Calu3 (cell line): Measurements from ENCODE around the gene NCEH1. TPM values are rescaled to one million over a fixed set of nuclear protein-coding genes. Genes with fewer than 3 reads are reported as not detected.

Experiments used
- BruUV-seq: library from RNA; stranded (reverse); fragments of 400-500 nt; replicated peaks from 2 replicates; lab custom pipeline; 2021; lab: Mats Ljungman, UMichigan
- CTCF ChIA-PET: fragments of 300-600 bp; sonication (Branson Sonifier 250); formaldehyde crosslinking; loops from one replicate; lab custom pipeline; 2022; ENCODE audit warnings: antibody characterized with exemption; lab: Charles Lee
- DNase-seq: peaks from one replicate; pipeline ENCODE4 v3.0.0; 2022
- H3K27ac Mint-ChIP-seq: one replicate; pipeline ENCODE4 v1.8.0; 2022; ENCODE audit warnings: mixed read lengths; ENCODE audit not compliant: unreplicated experiment
- H3K27me3 Mint-ChIP-seq: one replicate; pipeline ENCODE4 v1.8.0; 2022; ENCODE audit warnings: mixed read lengths; ENCODE audit not compliant: unreplicated experiment
- H3K36me3 Mint-ChIP-seq: one replicate; pipeline ENCODE4 v1.8.0; 2022; ENCODE audit warnings: mild to moderate bottlenecking, moderate library complexity, mixed read lengths; ENCODE audit not compliant: insufficient read depth, unreplicated experiment
- H3K4me1 Mint-ChIP-seq: one replicate; pipeline ENCODE4 v1.8.0; 2022; ENCODE audit warnings: mild to moderate bottlenecking, low read depth, mixed read lengths; ENCODE audit not compliant: unreplicated experiment
- H3K4me3 Mint-ChIP-seq: one replicate; pipeline ENCODE4 v1.8.0; 2022; ENCODE audit warnings: mild to moderate bottlenecking, low read depth, moderate library complexity, mixed read lengths; ENCODE audit not compliant: unreplicated experiment
- H3K9me3 Mint-ChIP-seq: one replicate; pipeline ENCODE4 v1.8.0; 2022; ENCODE audit warnings: low read depth, mixed read lengths; ENCODE audit not compliant: unreplicated experiment
- intact Hi-C: fragments of 100-400 bp; cut with micrococcal nuclease; formaldehyde crosslinking; loops from one replicate; pipeline ENCODE4 v1.10.0; 2022; ENCODE audit not compliant: unreplicated experiment
- total RNA-seq: library from RNA; stranded (reverse); gene quantifications from 2 replicates; pipeline ENCODE4 v1.2.3, GENCODE V29; 2022
- TF ChIP-seq, protein P1 (sequence below): fragments of 200-600 bp; IDR thresholded peaks from one replicate; pipeline ENCODE4 v1.8.0; 2022; ENCODE audit warnings: antibody characterized with exemption; ENCODE audit not compliant: unreplicated experiment

The NCEH1 gene
- total RNA-seq, 1 experiment from 2014 or later = 163 TPM

DNA sequence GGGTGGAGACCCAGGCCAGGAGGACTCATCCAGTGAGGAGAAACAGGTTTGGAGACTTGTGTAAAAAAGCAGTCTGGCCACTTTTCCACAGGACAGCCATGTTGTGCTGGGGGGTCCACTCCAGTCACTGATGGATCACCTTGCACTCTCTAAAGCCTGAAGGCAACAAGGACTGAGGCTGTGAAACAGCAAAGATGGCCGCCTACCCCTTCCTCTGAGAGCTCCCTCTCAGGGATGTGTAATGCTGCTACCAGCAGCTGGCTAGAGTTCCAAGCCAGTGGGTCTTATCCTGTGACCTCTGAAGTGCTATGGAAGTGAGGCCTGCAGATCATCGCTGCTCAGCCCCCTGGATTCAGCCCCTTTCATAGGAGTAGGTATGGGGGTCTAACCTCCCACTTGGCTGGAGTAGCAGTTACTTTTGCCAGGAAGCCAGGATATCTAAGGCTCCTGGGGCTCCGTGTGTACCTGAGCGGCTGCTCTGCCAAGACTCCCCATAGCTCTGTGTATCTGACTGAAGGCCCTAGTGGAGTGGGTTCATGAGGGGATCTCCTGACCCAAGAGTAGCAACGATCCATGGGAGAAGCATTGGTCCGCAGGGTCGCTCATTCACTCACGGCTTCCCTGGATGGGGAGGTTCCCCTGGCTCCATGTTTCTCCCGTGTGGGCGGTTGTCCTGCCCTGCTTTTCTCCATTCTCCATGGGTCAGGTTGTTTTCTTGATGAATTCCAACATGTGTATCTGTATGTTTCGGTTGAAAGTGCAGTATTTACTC, 117.8 kb downstream of the NCEH1 start:
- no peaks in the 10 kb centered on the region for H3K27me3 Mint-ChIP-seq
- intact Hi-C loops = no loop called here
- peak overlapping the region; percentile 95 for H3K27ac Mint-ChIP-seq
- CTCF ChIA-PET = interaction anchor here (0.7 kb wide), 2 partner anchors 486 to 989 kb away, joined by 3 to 4 read pairs; no protein-coding TSS in a partner anchor
- TF ChIP-seq, protein P1, sequence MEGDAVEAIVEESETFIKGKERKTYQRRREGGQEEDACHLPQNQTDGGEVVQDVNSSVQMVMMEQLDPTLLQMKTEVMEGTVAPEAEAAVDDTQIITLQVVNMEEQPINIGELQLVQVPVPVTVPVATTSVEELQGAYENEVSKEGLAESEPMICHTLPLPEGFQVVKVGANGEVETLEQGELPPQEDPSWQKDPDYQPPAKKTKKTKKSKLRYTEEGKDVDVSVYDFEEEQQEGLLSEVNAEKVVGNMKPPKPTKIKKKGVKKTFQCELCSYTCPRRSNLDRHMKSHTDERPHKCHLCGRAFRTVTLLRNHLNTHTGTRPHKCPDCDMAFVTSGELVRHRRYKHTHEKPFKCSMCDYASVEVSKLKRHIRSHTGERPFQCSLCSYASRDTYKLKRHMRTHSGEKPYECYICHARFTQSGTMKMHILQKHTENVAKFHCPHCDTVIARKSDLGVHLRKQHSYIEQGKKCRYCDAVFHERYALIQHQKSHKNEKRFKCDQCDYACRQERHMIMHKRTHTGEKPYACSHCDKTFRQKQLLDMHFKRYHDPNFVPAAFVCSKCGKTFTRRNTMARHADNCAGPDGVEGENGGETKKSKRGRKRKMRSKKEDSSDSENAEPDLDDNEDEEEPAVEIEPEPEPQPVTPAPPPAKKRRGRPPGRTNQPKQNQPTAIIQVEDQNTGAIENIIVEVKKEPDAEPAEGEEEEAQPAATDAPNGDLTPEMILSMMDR = no peak
- no peak for DNase-seq
- H3K9me3 Mint-ChIP-seq = peaks cover 8% of the 10 kb centered on the region
- H3K36me3 Mint-ChIP-seq = peaks cover 26% of the 10 kb centered on the region
- no peak overlapping the region for H3K4me3 Mint-ChIP-seq
- H3K4me1 Mint-ChIP-seq = peaks cover 58% of the 10 kb centered on the region
- BruUV-seq = no TSS peak

DNA sequence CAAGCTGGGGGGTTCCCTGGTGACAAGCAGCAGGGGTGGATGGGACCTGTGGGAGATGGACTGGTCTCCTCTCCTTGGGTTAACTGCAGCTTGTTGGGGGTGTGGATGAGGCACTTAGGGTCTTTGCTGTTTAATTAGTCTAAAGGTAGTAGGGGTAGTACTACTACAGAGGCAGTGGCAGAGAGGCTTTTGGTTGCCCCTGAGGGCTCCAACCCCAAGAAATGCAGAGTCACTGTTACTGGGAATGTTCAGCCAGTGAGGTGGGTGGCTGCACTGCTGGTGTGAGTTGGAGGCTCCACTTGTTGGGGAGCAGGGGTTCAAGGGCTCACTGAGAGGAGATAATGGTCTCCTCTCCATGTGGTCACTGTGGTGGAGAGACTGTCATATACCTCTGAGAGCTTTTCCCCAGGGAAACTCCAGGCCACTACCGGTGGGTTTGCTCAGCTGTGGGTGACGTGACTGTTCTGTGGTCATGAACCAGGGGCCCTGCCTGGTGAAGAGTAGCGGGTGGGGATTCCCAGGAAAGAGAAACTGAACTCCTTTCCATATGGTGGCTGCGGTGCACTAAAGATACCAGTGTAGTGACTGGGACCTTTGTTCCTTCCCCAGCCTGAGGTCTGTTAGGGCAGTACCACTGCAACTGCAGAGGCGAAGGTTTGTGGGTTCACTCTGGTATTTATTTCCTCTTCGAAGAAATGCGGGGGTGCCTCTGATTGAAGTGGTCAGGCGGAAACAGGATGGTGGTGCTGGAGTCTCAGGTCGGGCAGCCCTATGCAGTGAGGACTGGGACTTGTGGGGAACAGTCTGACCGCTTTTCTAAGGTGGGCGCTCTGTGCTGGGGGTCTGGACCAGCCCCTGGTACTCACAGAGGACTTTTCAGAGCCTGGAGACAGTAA, 118.7 kb downstream of the NCEH1 start:
- TF ChIP-seq, protein P1 = no peak
- Mint-ChIP-seq H3K36me3 (peaks cover 26% of the 10 kb centered on the region), H3K4me3 (no peak overlapping the region), H3K9me3 (peaks cover 8% of the 10 kb centered on the region), H3K4me1 (peaks cover 50% of the 10 kb centered on the region), H3K27ac (no peak overlapping the region), H3K27me3 (no peaks in the 10 kb centered on the region)
- DNase-seq = no peak
- BruUV-seq = no TSS peak
- CTCF ChIA-PET = no interaction called here
- intact Hi-C loops = no loop called here

DNA sequence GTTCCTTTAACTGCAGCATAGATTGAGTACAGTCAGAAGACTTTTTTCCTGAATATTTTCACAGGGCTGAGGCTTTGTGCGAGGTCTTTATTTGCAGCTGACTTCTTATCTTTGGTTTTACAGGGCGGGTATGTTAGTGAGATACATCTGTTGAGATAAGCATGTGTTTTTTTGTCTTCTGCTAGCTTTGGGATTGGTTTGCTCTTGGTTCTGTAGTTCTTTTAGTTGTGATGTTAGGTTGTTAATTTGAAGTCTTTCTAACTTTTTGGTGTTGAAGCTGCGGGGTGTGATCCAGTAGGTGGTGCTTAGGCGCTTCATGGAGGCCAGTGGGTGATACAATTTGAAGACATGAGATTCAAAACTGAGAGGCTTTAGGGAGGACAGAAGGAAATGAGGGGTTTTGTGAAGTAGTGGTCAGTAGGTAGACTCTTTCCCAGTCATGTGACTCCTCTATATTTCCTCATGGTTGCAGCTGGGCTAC, 119.7 kb downstream of the NCEH1 start:
- Mint-ChIP-seq H3K27ac (no peak overlapping the region), H3K4me3 (no peak overlapping the region), H3K9me3 (peaks cover 8% of the 10 kb centered on the region), H3K4me1 (peaks cover 40% of the 10 kb centered on the region), H3K36me3 (peaks cover 21% of the 10 kb centered on the region), H3K27me3 (no peaks in the 10 kb centered on the region)
- intact Hi-C loops = no loop called here
- CTCF ChIA-PET = no interaction called here
- no TSS peak for BruUV-seq
- DNase-seq = no peak
- TF ChIP-seq, protein P1 = no peak

DNA sequence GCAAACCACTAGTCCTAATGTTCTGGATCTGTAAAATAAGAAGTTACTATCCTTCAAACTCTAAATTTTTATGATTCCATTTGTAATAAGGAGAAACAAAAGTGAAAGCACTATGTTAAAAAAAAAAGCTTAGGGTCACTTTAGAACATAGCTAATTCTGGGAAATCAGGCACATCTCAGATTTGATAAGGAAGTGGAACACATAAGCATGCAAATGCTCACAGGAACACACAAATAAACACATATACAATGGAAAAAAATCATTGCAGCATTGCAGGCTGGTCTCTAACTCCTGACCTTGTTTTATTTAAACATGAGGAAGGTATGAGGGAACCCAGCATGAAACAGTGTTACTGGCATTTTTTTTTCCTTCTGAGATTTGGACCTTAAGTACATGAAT, 124.4 kb downstream of the NCEH1 start:
- CTCF ChIA-PET = interaction anchor here (0.7 to 1.7 kb wide), 3 partner anchors 9 to 70 kb away, joined by 3 to 7 read pairs (median 3); no protein-coding TSS in a partner anchor
- Mint-ChIP-seq H3K27ac (no peak overlapping the region), H3K9me3 (peaks cover 8% of the 10 kb centered on the region), H3K27me3 (no peaks in the 10 kb centered on the region), H3K4me1 (peaks cover 8% of the 10 kb centered on the region), H3K4me3 (no peak overlapping the region), H3K36me3 (no peaks in the 10 kb centered on the region)
- TF ChIP-seq, protein P1 = no peak
- DNase-seq = no peak
- BruUV-seq = no TSS peak
- intact Hi-C loops = no loop called here
